Measurements from ENCODE around the gene RBKS.

GRCh38 chr2:27856386-27856785 is 33.8 kb downstream of the RBKS start:
- TF ChIP-seq CTCF (IDR thresholded peaks at IDR 0.05) (no peak), NR3C1 (CRISPR knock-in tag; conservative IDR thresholded peaks at IDR 0.05; ENCODE audit: low read depth) (no peak), IRF2 (CRISPR knock-in tag; IDR thresholded peaks at IDR 0.05; ENCODE audit: borderline replicate concordance, low read depth) (no peak), E2F4 (CRISPR knock-in tag; IDR thresholded peaks at IDR 0.05; ENCODE audit: borderline replicate concordance, low read depth) (no peak), ATF3 (CRISPR knock-in tag; conservative IDR thresholded peaks at IDR 0.05) (no peak), ZNF423 (CRISPR knock-in tag; IDR thresholded peaks at IDR 0.05) (no peak), ATF6 (CRISPR knock-in tag; IDR thresholded peaks at IDR 0.05) (no peak), MAX (CRISPR knock-in tag; IDR thresholded peaks at IDR 0.05) (no peak)

Measured in WTC11 (cell line).